H1 (cell line): Measurements from ENCODE around the gene MARK4. TPM values are rescaled to one million over a fixed set of nuclear protein-coding genes. Genes with fewer than 3 reads are reported as not detected.

Experiments
- CTCF ChIA-PET: fragments of 300-600 bp; sonication (Branson Sonifier 250); formaldehyde crosslinking; loops from one replicate; lab custom pipeline; 2021; ENCODE audit not compliant: partially characterized antibody; lab: Charles Lee
- POLR2A ChIA-PET: fragments of 300-600 bp; sonication (Branson Sonifier 250); formaldehyde crosslinking; loops from one replicate; lab custom pipeline; 2021; ENCODE audit warnings: inconsistent platforms; ENCODE audit not compliant: partially characterized antibody; lab: Charles Lee
- DNase-seq, 2 experiments: peaks; one replicate each; pipeline versions ENCODE4 v3.0.0 to v3.0.0-alpha.2; 2010 to 2022; ENCODE audit warnings: low spot score in 2 of 2, low read depth in 1 of 2, mixed read lengths in 1 of 2
- FAIRE-seq: peaks from 2 replicates; lab custom pipeline; 2011; peaks lifted over from hg19 to GRCh38; lab: Jason Lieb, UNC
- H2AFZ ChIP-seq: 2 replicates; pipeline ENCODE4 v1.8.1; 2012; ENCODE audit warnings: low read length, inconsistent platforms
- H2AK5ac ChIP-seq: 2 replicates; pipeline ENCODE4 v1.6.1; 2013; ENCODE audit warnings: low read depth, low read length
- H2BK120ac ChIP-seq: replicated peaks from 2 replicates; pipeline ENCODE3; 2013; ENCODE audit warnings: low read depth, low read length, inconsistent platforms
- H2BK12ac ChIP-seq: 2 replicates; pipeline ENCODE4 v1.6.1; 2013; ENCODE audit warnings: low read depth, low read length
- H2BK15ac ChIP-seq: 2 replicates; pipeline ENCODE4 v1.6.1; 2013; ENCODE audit warnings: low read length
- H2BK20ac ChIP-seq: 2 replicates; pipeline ENCODE4 v1.6.1; 2013; ENCODE audit warnings: low read length
- H2BK5ac ChIP-seq: 2 replicates; pipeline ENCODE4 v1.6.1; 2013; ENCODE audit warnings: low read depth, low read length
- H3K14ac ChIP-seq: 2 replicates; pipeline ENCODE4 v1.6.1; 2013; ENCODE audit warnings: inconsistent platforms; ENCODE audit not compliant: insufficient read length
- H3K18ac ChIP-seq: 2 replicates; pipeline ENCODE4 v1.6.1; 2013; ENCODE audit warnings: low read length; ENCODE audit errors: extremely low read depth
- H3K23ac ChIP-seq: 2 replicates; pipeline ENCODE4 v1.6.1; 2013; ENCODE audit warnings: inconsistent platforms; ENCODE audit not compliant: insufficient read length
- H3K23me2 ChIP-seq: 2 replicates; pipeline ENCODE4 v1.6.1; 2013; ENCODE audit warnings: low read depth, low read length
- H3K27ac ChIP-seq: 2 replicates; pipeline ENCODE4 v1.6.1; 2011; ENCODE audit warnings: low read depth, low read length, inconsistent platforms
- H3K27me3 ChIP-seq, 4 experiments: replicated peaks in 1 of 4; 1 replicate in 1 of 4; 2 replicates in 3 of 4; pipeline versions ENCODE4 v1.6.1 to v1.8.1; 2011 to 2013; ENCODE audit warnings: low read length in 3 of 4, mild to moderate bottlenecking in 3 of 4, inconsistent platforms in 2 of 4, mixed read lengths in 2 of 4, moderate library complexity in 1 of 4; ENCODE audit not compliant: control insufficient read depth in 3 of 4, insufficient read depth in 3 of 4; ENCODE audit errors: extremely low read depth in 1 of 4
- H3K36me3 ChIP-seq, 4 experiments: 2 replicates each; pipeline versions ENCODE4 v1.6.1 to v1.8.1; 2011 to 2013; ENCODE audit warnings: mild to moderate bottlenecking in 4 of 4, low read length in 3 of 4, moderate library complexity in 2 of 4, control low read depth in 1 of 4, inconsistent platforms in 1 of 4; ENCODE audit not compliant: insufficient read depth in 4 of 4, control insufficient read depth in 2 of 4
- H3K4ac ChIP-seq: replicated peaks from 2 replicates; pipeline ENCODE3; 2013; ENCODE audit warnings: low read length, low read depth, mixed read lengths, inconsistent platforms; ENCODE audit not compliant: insufficient read length
- H3K4me1 ChIP-seq, 4 experiments: replicated peaks in 1 of 4; 1 replicate in 1 of 4; 2 replicates in 3 of 4; pipeline versions ENCODE4 v1.6.1 to v1.8.1; 2011 to 2013; ENCODE audit warnings: low read length in 3 of 4, inconsistent platforms in 2 of 4, mixed read lengths in 1 of 4; ENCODE audit not compliant: insufficient read depth in 4 of 4, control insufficient read depth in 3 of 4
- H3K4me2 ChIP-seq, 2 experiments: 2 replicates each; pipeline versions ENCODE4 v1.6.1 to v1.8.1; 2011 to 2013; ENCODE audit warnings: low read depth in 2 of 2, low read length in 2 of 2, control low read depth in 1 of 2, inconsistent platforms in 1 of 2, mild to moderate bottlenecking in 1 of 2; ENCODE audit not compliant: insufficient read depth in 1 of 2
- H3K4me3 ChIP-seq, 4 experiments: fragments of 200-600, 300-600 bp in 1 of 4; sonication (generic), shearing (Covaris generic), sonication (Bioruptor Twin) in 1 of 4; 2 replicates each; pipeline versions ENCODE4 v1.5.1 to v1.8.1; 2011 to 2016; ENCODE audit warnings: low read length in 4 of 4, low read depth in 3 of 4, control low read depth in 2 of 4, inconsistent platforms in 2 of 4, mild to moderate bottlenecking in 2 of 4, mixed read lengths in 1 of 4, moderate library complexity in 1 of 4; ENCODE audit not compliant: insufficient read depth in 2 of 4; ENCODE audit errors: extremely low read depth in 1 of 4
- H3K56ac ChIP-seq: replicated peaks from 2 replicates; pipeline ENCODE3; 2013; ENCODE audit warnings: low read depth, mild to moderate bottlenecking, mixed read lengths, low read length, inconsistent platforms; ENCODE audit not compliant: insufficient read length
- H3K79me1 ChIP-seq: 2 replicates; pipeline ENCODE4 v1.6.1; 2013; ENCODE audit warnings: low read depth, low read length, control low read depth
- H3K79me2 ChIP-seq, 2 experiments: 2 replicates each; pipeline versions ENCODE4 v1.6.1 to v1.8.1; 2012 to 2013; ENCODE audit warnings: low read length in 2 of 2, mild to moderate bottlenecking in 2 of 2, inconsistent platforms in 1 of 2; ENCODE audit not compliant: insufficient read depth in 2 of 2, control insufficient read depth in 1 of 2
- H3K9ac ChIP-seq, 4 experiments: replicated peaks in 1 of 4; 1 replicate in 1 of 4; 2 replicates in 3 of 4; pipeline versions ENCODE4 v1.6.1 to v1.8.1; 2011 to 2013; ENCODE audit warnings: low read depth in 3 of 4, low read length in 3 of 4, control low read depth in 2 of 4, mild to moderate bottlenecking in 2 of 4, moderate library complexity in 2 of 4, inconsistent platforms in 1 of 4; ENCODE audit errors: extremely low read depth in 1 of 4
- H3K9me3 ChIP-seq, 2 experiments: 2 replicates each; pipeline versions ENCODE4 v1.6.1 to v1.8.1; 2012 to 2013; ENCODE audit warnings: mild to moderate bottlenecking in 2 of 2, moderate library complexity in 2 of 2, control low read depth in 1 of 2, inconsistent platforms in 1 of 2, low read depth in 1 of 2, low read length in 1 of 2, mixed read lengths in 1 of 2; ENCODE audit not compliant: insufficient read depth in 2 of 2
- H4K20me1 ChIP-seq, 2 experiments: replicated peaks in 1 of 2; 2 replicates each; pipeline versions ENCODE3 to v1.8.1; 2011 to 2013; ENCODE audit warnings: inconsistent platforms in 2 of 2, low read length in 2 of 2, mild to moderate bottlenecking in 1 of 2; ENCODE audit not compliant: insufficient read depth in 2 of 2, control insufficient read depth in 1 of 2
- H4K5ac ChIP-seq: 2 replicates; pipeline ENCODE4 v1.6.1; 2013; ENCODE audit warnings: low read length, low read depth, mixed read lengths, inconsistent platforms; ENCODE audit not compliant: insufficient read length
- H4K8ac ChIP-seq: 2 replicates; pipeline ENCODE4 v1.8.0; 2013; ENCODE audit warnings: mild to moderate bottlenecking, moderate library complexity, low read length, inconsistent platforms; ENCODE audit not compliant: insufficient read depth; ENCODE audit errors: extremely low read depth
- H4K91ac ChIP-seq: replicated peaks from 2 replicates; pipeline ENCODE3; 2013; ENCODE audit warnings: low read length, mixed read lengths, inconsistent platforms; ENCODE audit not compliant: insufficient read length
- ASH2L ChIP-seq: fragments of 200-600, 300-600 bp; sonication (generic); IDR thresholded peaks from one replicate; pipeline ENCODE4 v1.7.1; 2017; ENCODE audit warnings: low read length
- BCL11A ChIP-seq, 2 experiments: IDR thresholded peaks; one replicate each; pipeline ENCODE4 v1.6.1; 2011; ENCODE audit warnings: low read depth in 2 of 2, low read length in 2 of 2, mild to moderate bottlenecking in 2 of 2
- HDAC2 ChIP-seq, 2 experiments: fragments of 300-600 bp in 1 of 2; sonication (generic) in 1 of 2; IDR thresholded peaks; 2 replicates each; pipeline ENCODE4 v1.6.1; 2011 to 2012; ENCODE audit warnings: low read depth in 2 of 2, low read length in 2 of 2, mild to moderate bottlenecking in 2 of 2, moderate library complexity in 2 of 2, borderline replicate concordance in 1 of 2, inconsistent platforms in 1 of 2
- JUN ChIP-seq: IDR thresholded peaks from 2 replicates; pipeline ENCODE4 v1.6.1; 2011; ENCODE audit warnings: low read depth, mild to moderate bottlenecking, improper control_type of control experiment, low read length
- MAX ChIP-seq: IDR thresholded peaks from 2 replicates; pipeline ENCODE4 v1.6.1; 2012; ENCODE audit warnings: inconsistent platforms
- TAF7 ChIP-seq: optimal IDR thresholded peaks from 2 replicates; pipeline ENCODE3; 2011; ENCODE audit warnings: low read depth, mild to moderate bottlenecking, inconsistent platforms, low read length, moderate library complexity, borderline replicate concordance
- TCF12 ChIP-seq: IDR thresholded peaks from 2 replicates; pipeline ENCODE4 v1.6.1; 2011; ENCODE audit warnings: low read depth, mild to moderate bottlenecking, low read length
- USF2 ChIP-seq: IDR thresholded peaks from 2 replicates; pipeline ENCODE4 v1.6.1; 2011; ENCODE audit warnings: low read length, improper control_type of control experiment
- WGBS, 2 experiments: shearing (Covaris generic) in 1 of 2; methylation state at CpG; one replicate each; pipeline versions ENCODE4 v1.1.6 to v1.1.7; 2013 to 2015; ENCODE audit warnings: low lambda C conversion rate in 2 of 2, mixed read lengths in 2 of 2, inconsistent platforms in 1 of 2, low coverage in 1 of 2, missing lambda C conversion rate in 1 of 2; ENCODE audit not compliant: insufficient replicate concordance in 2 of 2, insufficient coverage in 1 of 2, insufficient read length in 1 of 2; ENCODE audit errors: extremely low coverage in 1 of 2, missing lambda C conversion rate in 1 of 2; 5-methylcytosine and 5-hydroxymethylcytosine counted together
- polyA plus RNA-seq, 7 experiments: library from polyadenylated mRNA; depleted of rRNA in 3 of 7; stranded (reverse) in 5 of 7; unstranded in 2 of 7; fragments of >200 nt in 5 of 7; fragments of 200-250 nt in 2 of 7; gene quantifications; 1 replicate in 5 of 7; 2 replicates in 1 of 7; 4 replicates in 1 of 7; pipeline versions ENCODE4 v1.2.1 to v1.2.3, GENCODE V29; 2011 to 2013; ENCODE audit warnings: missing spikeins in 2 of 7, mixed read lengths in 2 of 7
- total RNA-seq: library from RNA; stranded (reverse); fragmentation: NEBNext Ultra II Directional; extraction: Animal tissue kit (Norgen Biotek cat#: 25700); gene quantifications from 2 replicates; pipeline ENCODE4 v1.2.1, GENCODE V29; 2021

MARK4 gene
- total and polyA plus RNA-seq, 2 of the 8 experiments (the other 6 are each of a cell fraction or from before 2014, with no cell fraction given) = 12.3 to 49.8 TPM

- no peak overlapping the region for H2BK120ac ChIP-seq
- H2BK15ac ChIP-seq = no peak overlapping the region
- ChIA-PET POLR2A (interaction anchor here (1.2 to 1.7 kb wide), 2 partner anchors 24 to 26 kb away, joined by 3 to 5 read pairs; no protein-coding TSS in a partner anchor), CTCF (interaction anchor here (0.6 to 1.2 kb wide), 3 partner anchors 8 to 39 kb away, joined by 3 to 4 read pairs (median 4); no protein-coding TSS in a partner anchor)
- no peak overlapping the region for H4K91ac ChIP-seq
- no peak overlapping the region for H2BK5ac ChIP-seq
- no peak overlapping the region for H3K9ac ChIP-seq
- H3K56ac ChIP-seq = no peak overlapping the region
- no peak overlapping the region for H2BK12ac ChIP-seq
- peaks cover 4% of the 10 kb centered on the region; the same call in 1 of the 2 replicates for H3K23me2 ChIP-seq
- WGBS, 2 experiments = 87% methylated on average over 6 of the region's 6 CpGs; no CpG with 5 or more reads in 1 of the 2 experiments
- no peak overlapping the region for H3K14ac ChIP-seq
- no peaks in the 10 kb centered on the region for H3K79me2 ChIP-seq
- H3K4me1 ChIP-seq = peaks cover 0 to 10% (median 3%) of the 10 kb centered on the region in 4 experiments; a peak in 5 of 7 replicates
- H2BK20ac ChIP-seq = no peak overlapping the region
- H3K9me3 ChIP-seq = no peaks in the 10 kb centered on the region
- H4K8ac ChIP-seq = no peak overlapping the region
- no peaks in the 10 kb centered on the region for H3K36me3 ChIP-seq
- H3K79me1 ChIP-seq = no peaks in the 10 kb centered on the region
- no peak for FAIRE-seq
- DNase-seq = no peak
- H3K18ac ChIP-seq = no peak overlapping the region
- H3K4me2 ChIP-seq = no peak overlapping the region
- no peak overlapping the region for H3K23ac ChIP-seq
- no peak overlapping the region for H3K4me3 ChIP-seq
- H3K4ac ChIP-seq = no peak overlapping the region
- no peak overlapping the region for H2AK5ac ChIP-seq
- no peak overlapping the region for H3K27ac ChIP-seq
- H4K5ac ChIP-seq = no peak overlapping the region
- peaks cover 0 to 12% (median 11%) of the 10 kb centered on the region in 4 experiments; a peak in 6 of 7 replicates for H3K27me3 ChIP-seq
- peaks cover 0 to 4% of the 10 kb centered on the region in 2 experiments for H4K20me1 ChIP-seq
- H2AFZ ChIP-seq = no peak overlapping the region
- TF ChIP-seq TCF12 = no peak
- no peak for TF ChIP-seq USF2
- TF ChIP-seq HDAC2 (IDR thresholded peaks at IDR 0.05; ENCODE audit: borderline replicate concordance in 1 of 2, low read depth in 2 of 2, low read length in 2 of 2) = no peak
- no peak for TF ChIP-seq JUN
- TF ChIP-seq MAX = no peak
- TF ChIP-seq BCL11A (IDR thresholded peaks at IDR 0.05; ENCODE audit: low read depth in 2 of 2, low read length in 2 of 2) = no peak
- no peak for TF ChIP-seq ASH2L
- TF ChIP-seq TAF7 = no peak
Measured at GRCh38 chr19:45222724-45223123, 28.3 kb upstream of the MARK4 start.
